ENCODE results near the gene C1QTNF4. TPM values are rescaled to one million over a fixed set of nuclear protein-coding genes. Genes with fewer than 3 reads are reported as not detected.

The C1QTNF4 gene
- total and polyA plus RNA-seq, 2 experiments from 2014 or later = 50.8 to 80.9 TPM

DNA sequence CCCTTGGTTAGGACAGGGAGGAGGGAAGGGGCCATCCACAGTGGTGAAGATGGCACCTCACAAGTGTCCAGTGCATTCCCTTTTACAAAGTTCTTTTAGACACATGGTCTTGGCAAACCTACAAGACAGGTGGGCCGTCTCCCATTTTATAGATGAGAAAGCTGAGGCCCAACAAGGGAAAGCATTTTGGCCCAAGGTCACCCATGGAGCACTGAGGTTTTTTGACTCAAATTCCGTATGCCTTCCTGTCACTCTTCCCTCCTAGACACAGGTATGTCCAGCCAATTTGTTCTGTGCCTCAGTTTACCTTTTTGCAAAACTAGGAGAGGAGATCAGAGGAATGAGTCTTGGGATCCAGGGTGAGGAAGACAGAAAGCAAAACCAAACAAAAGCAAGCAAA is 1.2 kb downstream of the C1QTNF4 start:
- TF ChIP-seq, protein P1, sequence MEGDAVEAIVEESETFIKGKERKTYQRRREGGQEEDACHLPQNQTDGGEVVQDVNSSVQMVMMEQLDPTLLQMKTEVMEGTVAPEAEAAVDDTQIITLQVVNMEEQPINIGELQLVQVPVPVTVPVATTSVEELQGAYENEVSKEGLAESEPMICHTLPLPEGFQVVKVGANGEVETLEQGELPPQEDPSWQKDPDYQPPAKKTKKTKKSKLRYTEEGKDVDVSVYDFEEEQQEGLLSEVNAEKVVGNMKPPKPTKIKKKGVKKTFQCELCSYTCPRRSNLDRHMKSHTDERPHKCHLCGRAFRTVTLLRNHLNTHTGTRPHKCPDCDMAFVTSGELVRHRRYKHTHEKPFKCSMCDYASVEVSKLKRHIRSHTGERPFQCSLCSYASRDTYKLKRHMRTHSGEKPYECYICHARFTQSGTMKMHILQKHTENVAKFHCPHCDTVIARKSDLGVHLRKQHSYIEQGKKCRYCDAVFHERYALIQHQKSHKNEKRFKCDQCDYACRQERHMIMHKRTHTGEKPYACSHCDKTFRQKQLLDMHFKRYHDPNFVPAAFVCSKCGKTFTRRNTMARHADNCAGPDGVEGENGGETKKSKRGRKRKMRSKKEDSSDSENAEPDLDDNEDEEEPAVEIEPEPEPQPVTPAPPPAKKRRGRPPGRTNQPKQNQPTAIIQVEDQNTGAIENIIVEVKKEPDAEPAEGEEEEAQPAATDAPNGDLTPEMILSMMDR (IDR thresholded peaks at IDR 0.05; ENCODE audit: low read depth, low read length) = no peak
- Histone ChIP-seq H3K27me3 (no peaks in the 10 kb centered on the region), H3K4me3 (peak overlapping the region; percentile 55), H3K9me3 (ENCODE audit: low read depth) (no peaks in the 10 kb centered on the region), H3K27ac (no peak overlapping the region), H3K4me1 (ENCODE audit: low read depth) (peaks cover 15% of the 10 kb centered on the region), H3K36me3 (no peaks in the 10 kb centered on the region)
- DNase-seq (ENCODE audit: low read depth in 1 of 2, low spot score in 1 of 2) = no peak

DNA sequence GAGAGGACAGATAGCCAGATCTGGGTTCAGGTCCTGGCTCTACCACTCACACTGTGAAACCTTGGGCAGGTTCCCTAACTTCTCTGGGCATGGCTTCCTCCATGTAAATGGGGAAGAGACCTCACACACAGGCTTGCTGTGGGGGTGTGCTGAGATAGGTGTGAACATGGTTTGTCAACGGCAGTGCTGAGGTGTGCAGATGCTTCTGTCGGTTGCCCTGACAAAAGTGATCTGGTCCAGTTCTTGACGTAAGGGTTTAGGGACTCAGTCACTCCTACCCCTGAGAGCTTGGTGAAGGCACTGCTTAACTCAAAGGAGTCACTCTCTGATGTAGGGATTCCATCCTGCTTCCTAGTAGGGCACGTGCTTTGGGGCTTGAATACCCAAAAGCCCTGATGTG is 2.0 kb downstream of the C1QTNF4 start:
- TF ChIP-seq, protein P1 (IDR thresholded peaks at IDR 0.05; ENCODE audit: low read depth, low read length) = no peak
- peaks cover 15% of the 10 kb centered on the region for H3K4me1 ChIP-seq (ENCODE audit: low read depth)
- no peaks in the 10 kb centered on the region for H3K9me3 ChIP-seq (ENCODE audit: low read depth)
- no peak overlapping the region for H3K4me3 ChIP-seq
- no peak for DNase-seq (ENCODE audit: low read depth in 1 of 2, low spot score in 1 of 2)
- H3K36me3 ChIP-seq = no peaks in the 10 kb centered on the region
- H3K27me3 ChIP-seq = no peaks in the 10 kb centered on the region
- no peak overlapping the region for H3K27ac ChIP-seq

DNA sequence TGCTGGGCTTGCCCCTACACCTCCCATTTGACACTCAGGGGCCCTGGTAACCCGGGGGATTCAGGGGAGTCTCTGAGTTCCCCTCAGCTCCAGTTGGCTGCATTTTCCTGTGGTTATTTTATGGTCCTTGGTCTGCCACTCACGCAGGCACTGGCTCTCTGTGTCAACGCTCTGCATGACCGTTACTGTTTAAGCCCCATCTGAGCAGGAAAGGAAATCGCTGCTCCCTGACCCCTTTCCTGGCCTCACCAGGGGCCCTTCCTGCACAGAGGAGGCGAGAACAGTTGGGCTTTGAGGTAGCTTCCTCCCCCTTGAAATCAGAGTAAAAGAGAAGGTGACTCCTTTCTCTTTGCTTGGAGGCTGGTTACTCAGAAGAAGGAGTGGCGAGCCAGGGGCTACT is 2.4 kb downstream of the C1QTNF4 start:
- H3K27me3 ChIP-seq = no peaks in the 10 kb centered on the region
- H3K4me1 ChIP-seq (ENCODE audit: low read depth) = peaks cover 15% of the 10 kb centered on the region
- TF ChIP-seq, protein P1 (IDR thresholded peaks at IDR 0.05; ENCODE audit: low read depth, low read length) = no peak
- peak overlapping the region; percentile 34 for H3K27ac ChIP-seq
- no peaks in the 10 kb centered on the region for H3K9me3 ChIP-seq (ENCODE audit: low read depth)
- no peaks in the 10 kb centered on the region for H3K36me3 ChIP-seq
- no peak for DNase-seq (ENCODE audit: low read depth in 1 of 2, low spot score in 1 of 2)
- H3K4me3 ChIP-seq = no peak overlapping the region

DNA sequence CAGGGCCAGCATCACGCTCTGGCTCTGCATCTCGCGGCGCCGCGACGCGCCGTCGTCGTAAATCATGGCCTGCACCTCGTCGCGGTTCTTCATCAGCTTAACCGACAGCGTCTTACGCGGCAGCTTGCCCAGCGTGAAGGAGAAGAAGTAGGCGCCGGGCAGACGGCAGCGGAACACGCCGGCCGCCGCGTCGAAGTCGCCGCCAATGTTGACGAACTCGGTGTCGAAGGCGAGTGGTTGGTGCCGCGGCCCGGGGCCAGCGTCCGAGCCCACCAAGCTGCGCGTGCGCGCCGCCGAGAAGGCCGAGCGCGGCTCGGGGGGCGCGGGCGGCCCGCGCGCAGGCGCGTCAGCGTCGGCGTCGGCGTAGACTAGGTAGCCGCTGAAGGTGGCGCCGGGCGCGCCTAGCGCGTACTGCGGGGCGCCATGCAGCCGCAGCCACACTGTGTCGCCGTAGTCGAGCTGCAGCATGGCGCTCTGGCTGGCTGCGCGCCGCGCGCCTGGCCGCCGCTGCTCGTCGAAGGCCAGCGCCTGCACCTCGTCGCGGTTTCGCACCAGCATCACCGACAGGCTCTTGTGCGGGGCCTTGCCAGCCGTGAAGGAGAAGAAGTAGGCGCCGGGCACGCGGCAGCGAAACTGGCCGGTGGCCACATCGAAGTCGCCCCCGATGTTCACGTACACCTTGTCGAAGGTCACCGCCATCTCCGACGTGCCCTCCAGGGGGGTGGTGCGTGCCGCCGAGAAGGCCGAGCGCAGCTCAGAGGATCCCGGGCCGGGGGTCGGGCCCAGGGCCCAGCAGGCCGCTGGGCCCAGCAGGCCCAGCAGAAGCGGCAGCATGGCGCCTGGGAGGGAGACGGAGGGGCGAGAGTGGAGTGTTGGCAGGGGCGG is 4.0 kb downstream of the C1QTNF4 start:
- Histone ChIP-seq H3K4me3 (no peak overlapping the region), H3K4me1 (ENCODE audit: low read depth) (peaks cover 9% of the 10 kb centered on the region), H3K27me3 (no peaks in the 10 kb centered on the region), H3K27ac (no peak overlapping the region), H3K36me3 (no peaks in the 10 kb centered on the region), H3K9me3 (ENCODE audit: low read depth) (no peaks in the 10 kb centered on the region)
- DNase-seq (ENCODE audit: low read depth in 1 of 2, low spot score in 1 of 2) = peak in 1 of 2 donors; percentile 49
- TF ChIP-seq, protein P1 (IDR thresholded peaks at IDR 0.05; ENCODE audit: low read depth, low read length) = no peak

DNA sequence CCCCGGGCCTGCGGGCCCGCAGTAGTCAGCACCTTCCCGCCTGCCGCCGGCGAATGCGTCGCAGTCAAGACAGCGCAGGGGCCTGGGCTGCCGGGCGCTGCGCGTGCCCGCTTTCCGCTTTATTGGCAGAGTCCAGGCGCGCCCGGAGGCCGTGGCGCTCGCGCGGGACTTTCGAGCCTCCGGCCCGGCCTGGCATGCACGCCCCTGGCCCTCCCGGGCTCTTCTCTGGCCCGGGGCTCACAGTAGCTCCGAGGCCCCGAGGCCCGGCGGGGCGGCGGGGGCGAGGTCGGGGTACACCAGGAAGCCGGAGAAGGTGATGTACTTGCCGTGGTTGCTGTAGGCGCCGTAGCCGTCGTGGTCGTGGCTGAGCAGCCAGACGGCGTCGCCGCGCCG is 4.6 kb downstream of the C1QTNF4 start:
- Histone ChIP-seq H3K9me3 (ENCODE audit: low read depth) (no peaks in the 10 kb centered on the region), H3K4me3 (no peak overlapping the region), H3K27ac (no peak overlapping the region), H3K36me3 (peaks cover 5% of the 10 kb centered on the region), H3K4me1 (ENCODE audit: low read depth) (peaks cover 3% of the 10 kb centered on the region), H3K27me3 (no peaks in the 10 kb centered on the region)
- TF ChIP-seq, protein P1 (IDR thresholded peaks at IDR 0.05; ENCODE audit: low read depth, low read length) = no peak
- peak in 1 of 2 donors; percentile 46 for DNase-seq (ENCODE audit: low read depth in 1 of 2, low spot score in 1 of 2)
